ELR (cell line): ENCODE results near the gene FOSL1.
A peak's percentile ranks its signal among the peaks of the same experiment; 100 is the strongest.

Experiments used
- DNase-seq: peaks from one replicate; pipeline ENCODE4 v3.0.0-alpha.2; 2015; ENCODE audit warnings: low read depth

FOSL1 gene

DNA sequence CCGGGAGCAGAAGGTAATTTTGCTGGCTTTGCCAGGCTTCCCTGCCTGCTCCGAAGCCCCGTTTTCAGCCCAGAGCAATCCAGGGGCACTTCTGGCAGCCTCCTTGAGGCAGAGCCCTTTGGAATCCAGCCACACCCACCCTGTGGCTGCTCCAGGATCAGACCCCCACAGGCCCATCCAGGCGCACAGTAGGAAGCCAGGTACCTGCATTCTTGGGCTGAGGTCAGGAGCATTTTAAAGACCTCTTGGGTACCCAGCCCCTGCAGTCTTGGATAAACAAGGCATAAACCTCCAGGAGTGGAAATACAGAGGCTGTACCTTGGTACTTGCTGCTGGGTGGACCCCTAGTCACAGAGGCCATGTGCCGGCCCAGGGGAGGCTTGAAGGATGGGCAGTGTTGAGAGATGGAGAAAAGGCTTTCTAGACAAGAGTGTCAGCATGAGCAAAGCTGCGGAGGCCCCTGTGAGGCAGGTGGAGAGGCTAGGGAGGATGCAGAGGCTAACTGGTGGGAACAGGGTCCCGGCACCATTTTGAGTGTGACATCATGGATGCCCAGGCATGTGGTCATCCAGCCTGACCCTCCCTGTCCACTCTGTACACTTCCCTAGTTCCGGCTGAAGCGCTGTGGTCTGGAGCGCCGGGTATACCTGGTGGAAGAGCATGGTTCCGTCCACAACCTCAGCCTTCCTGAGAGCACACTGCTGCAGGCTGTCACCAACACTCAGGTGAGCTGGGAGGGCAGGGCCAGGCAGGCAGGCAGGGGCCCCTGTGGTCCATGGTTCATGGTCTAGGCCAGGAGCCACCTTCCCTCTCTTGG is 36.1 kb downstream of the FOSL1 start:
- DNase-seq = no peak

- DNase-seq = no peak
Measured at GRCh38 chr11:65862941-65863888, 37.0 kb downstream of the FOSL1 start.

DNA sequence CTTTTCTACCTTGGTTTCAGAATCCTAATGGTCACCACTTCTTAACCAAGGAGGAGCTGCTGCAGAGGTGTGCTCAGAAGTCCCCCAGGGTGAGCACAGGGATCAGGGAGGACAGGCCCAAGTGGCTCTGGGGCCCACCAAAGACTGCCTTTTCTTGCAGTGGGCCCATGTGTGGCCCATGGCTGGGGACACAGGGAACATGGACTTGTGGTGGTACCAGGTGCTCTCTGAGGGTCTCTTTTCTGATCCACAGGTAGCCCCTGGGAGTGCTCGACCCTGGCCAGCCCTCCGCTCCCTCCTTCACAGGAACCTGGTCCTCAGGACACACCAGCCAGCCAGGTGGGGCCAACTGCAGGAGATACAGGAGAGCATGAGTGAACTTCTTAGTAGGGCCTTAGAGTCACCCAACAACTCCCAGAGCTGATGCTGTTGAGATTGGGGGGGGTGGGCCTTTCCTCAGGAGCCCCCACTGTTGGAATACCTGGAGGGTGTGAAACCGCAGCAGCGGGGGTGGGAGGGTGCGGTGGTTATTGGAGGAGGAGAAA is 37.9 kb downstream of the FOSL1 start:
- no peak for DNase-seq

DNA sequence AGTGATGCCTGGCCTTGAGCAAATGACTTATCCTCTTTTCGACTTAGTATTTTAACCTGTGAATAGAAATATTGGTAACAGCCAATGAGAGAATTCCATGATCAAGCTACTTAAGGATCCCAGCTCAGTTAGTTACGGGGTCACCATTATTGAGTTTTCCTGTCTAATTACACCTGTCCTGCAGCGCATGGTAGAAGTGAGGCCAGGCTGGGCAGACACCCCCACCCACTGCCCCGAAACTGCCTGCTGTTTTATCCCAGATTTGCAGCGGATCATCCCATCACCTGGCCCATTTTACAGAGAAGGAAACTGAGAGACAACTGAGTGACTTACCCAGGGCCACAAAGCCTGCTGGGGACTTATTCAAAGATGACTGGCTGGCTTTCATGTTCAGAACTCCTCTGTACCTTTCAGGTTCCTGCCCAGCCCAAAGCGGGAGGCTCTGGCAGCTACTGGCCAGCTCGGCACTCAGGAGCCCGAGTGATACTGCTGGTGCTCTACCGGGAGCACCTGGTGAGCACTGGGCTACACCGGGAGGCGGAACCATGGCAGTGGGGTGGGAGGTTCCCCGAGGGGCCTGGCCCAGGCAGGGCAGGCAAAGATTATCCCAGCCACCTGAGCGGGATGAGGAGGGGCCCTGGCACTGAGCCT is 38.5 kb downstream of the FOSL1 start:
- DNase-seq = no peak

- DNase-seq = no peak
Measured at GRCh38 chr11:65861165-65861505, 39.1 kb downstream of the FOSL1 start.

DNA sequence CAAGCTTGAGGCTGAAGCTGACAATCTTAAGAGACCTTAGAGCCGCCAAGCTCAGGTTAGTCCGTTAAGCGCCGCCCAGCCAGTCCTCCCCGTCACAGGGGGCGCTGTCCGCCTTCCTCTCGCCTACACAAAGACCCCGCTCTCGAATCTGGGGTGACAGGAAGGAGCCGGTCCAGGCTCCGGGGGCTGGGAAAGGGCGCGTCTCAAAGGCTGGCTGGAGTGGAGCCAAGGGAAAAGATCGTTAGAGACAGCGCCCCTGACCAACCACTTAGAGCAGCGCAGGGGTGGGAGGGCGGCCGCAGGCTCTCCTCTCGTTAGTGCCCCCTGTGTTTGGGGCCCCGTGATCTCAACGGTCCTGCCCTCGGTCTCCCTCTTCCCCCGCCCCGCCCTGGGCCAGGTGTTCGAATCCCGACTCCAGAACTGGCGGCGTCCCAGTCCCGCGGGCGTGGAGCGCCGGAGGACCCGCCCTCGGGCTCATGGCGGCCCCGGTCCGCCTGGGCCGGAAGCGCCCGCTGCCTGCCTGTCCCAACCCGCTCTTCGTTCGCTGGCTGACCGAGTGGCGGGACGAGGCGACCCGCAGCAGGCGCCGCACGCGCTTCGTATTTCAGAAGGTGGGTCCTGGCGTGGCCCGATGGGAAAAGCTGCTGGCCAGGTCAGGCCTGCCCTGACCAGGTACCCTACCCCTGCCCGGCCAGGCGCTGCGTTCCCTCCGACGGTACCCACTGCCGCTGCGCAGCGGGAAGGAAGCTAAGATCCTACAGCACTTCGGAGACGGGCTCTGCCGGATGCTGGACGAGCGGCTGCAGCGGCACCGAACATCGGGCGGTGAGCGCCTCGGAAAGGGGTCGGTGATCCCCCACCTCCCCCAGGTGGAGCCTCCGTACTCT is 39.7 kb downstream of the FOSL1 start, which contains the start of gene MUS81:
Gene MUS81, plus strand, starts transcription at position 156 of the 887 bp plus-strand sequence. Its CDS starts 321 bp downstream, at position 477.
- peak; percentile 100 for DNase-seq

- no peak for DNase-seq
Measured at GRCh38 chr11:65859812-65860277, 40.3 kb downstream of the FOSL1 start.

GRCh38 chr11:65859095-65859811 is 40.9 kb downstream of the FOSL1 start:
- DNase-seq = peak; percentile 98

GRCh38 chr11:65858681-65859087 is 41.5 kb downstream of the FOSL1 start:
- peak; percentile 44 for DNase-seq

DNA sequence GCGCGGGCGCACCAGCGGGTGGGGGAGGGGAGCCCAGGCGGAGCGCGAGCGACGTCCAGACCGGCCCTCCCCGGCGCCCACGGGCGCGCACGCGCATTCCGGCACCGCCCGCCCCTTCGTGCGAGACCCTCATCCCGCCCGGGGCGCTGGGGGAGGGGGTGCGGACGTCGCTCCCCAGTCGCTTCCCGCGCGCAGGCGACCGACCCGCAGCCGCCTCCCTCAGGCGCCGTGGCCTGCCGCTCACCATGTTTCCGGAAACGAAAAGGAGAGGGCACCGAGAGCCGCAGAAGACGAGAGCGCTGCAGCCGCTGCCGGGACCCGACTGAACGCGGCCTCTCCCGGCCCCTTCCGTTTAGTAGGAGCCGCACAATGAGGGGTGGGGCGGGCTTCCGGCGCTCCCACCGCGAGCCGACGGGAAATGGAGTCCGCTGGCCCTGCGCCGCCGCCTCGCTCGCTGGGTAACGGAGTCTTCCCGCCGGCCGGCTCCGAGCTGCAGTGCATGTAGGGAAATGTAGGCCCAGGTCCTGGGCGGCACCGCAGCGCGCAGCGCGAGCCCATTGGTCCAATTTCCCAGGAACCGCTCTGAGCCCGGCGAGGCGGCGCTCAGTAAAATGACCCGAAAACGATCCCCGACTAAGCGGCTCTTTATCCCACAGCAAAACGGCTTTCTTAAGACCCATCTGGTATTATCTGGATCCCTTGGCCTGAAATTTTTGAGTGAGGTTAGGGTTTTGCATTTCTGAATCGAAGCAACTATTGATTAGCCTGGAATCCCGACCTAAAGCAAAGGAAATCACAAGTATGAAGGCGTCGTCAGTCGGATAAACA is 42.1 kb downstream of the FOSL1 start, which contains the start of gene CFL1:
Gene CFL1, minus strand, starts transcription at position 328 of the 828 bp plus-strand sequence. Its CDS starts 81 bp downstream, at position 247.
- DNase-seq = peak; percentile 98

GRCh38 chr11:65857500-65857852 is 42.7 kb downstream of the FOSL1 start:
- DNase-seq = no peak

DNA sequence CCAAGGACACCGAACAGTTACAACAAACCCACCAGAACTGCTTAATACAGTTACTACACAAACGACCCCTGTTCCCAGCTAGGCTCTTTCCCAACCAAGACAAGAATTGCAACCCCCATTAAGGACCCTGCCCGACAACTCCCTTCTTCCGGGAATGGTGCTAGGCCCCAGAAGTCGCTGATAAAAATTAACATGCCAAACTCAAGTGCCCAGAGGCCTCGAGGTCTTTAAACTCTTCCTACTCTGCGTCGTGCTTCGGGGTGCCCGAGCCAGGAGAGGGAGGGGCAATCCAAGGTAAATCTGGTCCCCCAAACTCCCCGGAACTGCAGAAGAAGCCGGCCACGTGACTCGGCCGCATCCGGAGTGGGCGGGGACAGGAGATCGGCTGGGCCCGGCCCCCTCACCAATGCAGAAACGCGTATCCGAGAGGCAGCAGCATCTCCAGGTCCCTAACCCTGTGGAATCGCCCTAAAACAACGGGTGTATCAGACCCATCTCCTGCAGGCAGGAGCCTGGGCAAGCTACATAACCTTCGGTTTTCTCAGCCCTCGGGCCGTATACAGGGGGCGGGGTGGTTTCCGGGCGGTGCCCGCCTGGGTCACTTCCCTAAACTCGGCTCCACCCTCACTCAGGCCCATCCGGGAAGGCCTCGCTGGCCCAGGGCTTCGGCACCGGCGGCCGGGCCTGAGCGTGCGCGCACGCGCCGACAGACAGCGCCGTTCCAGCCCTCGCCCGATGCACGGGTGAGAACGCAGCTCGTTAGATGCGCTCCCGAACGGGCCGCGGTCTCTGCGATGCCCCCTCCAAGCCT is 43.3 kb downstream of the FOSL1 start:
- DNase-seq = peak; percentile 74

GRCh38 chr11:65855927-65856363 is 44.2 kb downstream of the FOSL1 start:
- DNase-seq = no peak

GRCh38 chr11:65854852-65855837 is 45.0 kb downstream of the FOSL1 start:
- DNase-seq = no peak

- no peak for DNase-seq
Measured at GRCh38 chr11:65854161-65854592, 46.0 kb downstream of the FOSL1 start.

GRCh38 chr11:65853246-65853979 is 46.8 kb downstream of the FOSL1 start:
- DNase-seq = no peak
